Pancreas (tissue), 10 donors: ENCODE results near the gene NLRC3. TPM values are rescaled to one million over a fixed set of nuclear protein-coding genes. Genes with fewer than 3 reads are reported as not detected.

Experiments used
- ATAC-seq, 4 donors: fragments of 200-7000 bp; cut with Tn5 transposase; one replicate each; pipeline versions ENCODE4 v1.8.0 to v1.9.1; 2020; ENCODE audit warnings: mild to moderate bottlenecking in 4 of 4, moderate library complexity in 4 of 4
- DNase-seq, 6 donors: peaks; one replicate each; pipeline ENCODE4 v3.0.0-alpha.2; 2020
- FAIRE-seq: peaks from 2 replicates; lab custom pipeline; 2012; peaks lifted over from hg19 to GRCh38; lab: Jason Lieb, UNC
- H3K27ac ChIP-seq, 4 donors: fragments of 200-600 bp; sonication (generic); 1 replicate in 3 of 4; 2 replicates in 1 of 4; pipeline versions ENCODE4 v1.5.0 to v1.8.0; 2020
- H3K27me3 ChIP-seq, 4 donors: fragments of 200-600 bp; one replicate each; pipeline ENCODE4 v1.8.0; 2021
- H3K36me3 ChIP-seq, 3 donors: fragments of 200-600 bp; sonication (generic) in 1 of 3; one replicate each; pipeline versions ENCODE4 v1.5.0 to v1.8.0; 2020 to 2021
- H3K4me1 ChIP-seq, 3 donors: fragments of 200-600 bp; one replicate each; pipeline ENCODE4 v1.8.0; 2021
- H3K4me3 ChIP-seq, 4 donors: fragments of 200-600 bp; sonication (generic) in 2 of 4; one replicate each; pipeline versions ENCODE4 v1.5.0 to v1.8.0; 2020 to 2021
- H3K9me3 ChIP-seq, 4 donors: fragments of 200-600 bp; one replicate each; pipeline ENCODE4 v1.8.0; 2021
- WGBS, 2 donors: extraction: QIAGEN DNeasy Blood & Tissue Kit; methylation state at CpG; one replicate each; pipeline ENCODE4 v1.1.7; 2013; 5-methylcytosine and 5-hydroxymethylcytosine counted together
- intact Hi-C, 3 donors: fragments of 100-400 bp; cut with DNase I; formaldehyde crosslinking; loops; one replicate each; pipeline versions ENCODE4 v1.11.1 to v1.14.2; 2022
- polyA plus RNA-seq, 2 donors: library from polyadenylated mRNA; stranded (reverse); fragments of 200-250 nt; gene quantifications; one replicate each; pipeline ENCODE4 v1.2.3, GENCODE V29; 2013
- total RNA-seq, 6 donors: library from RNA; stranded (reverse); fragmentation: NEBNext Ultra II Directional in 4 of 6; extraction: Animal tissue kit (Norgen Biotek cat#: 25700) in 4 of 6; gene quantifications; one replicate each; pipeline versions ENCODE4 v1.2.1 to v1.2.4, GENCODE V29; 2021 to 2023
- TF ChIP-seq, protein P1 (sequence below), 4 donors: fragments of 200-600 bp; sonication (generic) in 3 of 4; IDR thresholded peaks; one replicate each; pipeline versions ENCODE4 v1.5.0 to v1.8.0; 2021; ENCODE audit warnings: antibody characterized with exemption in 4 of 4
- donor health status: healthy with polysubstance abuse.
- donor health status: DM: no; HTN: no; CAD: no; lungs with moderate emphysema.
- donor health status: DM: no; HTN: no; CAD: no.
- donor health status: control.
- donor health status: control.
- donor health status: Bipolar disorder and iron deficiency.
- donor health status: DM: yes; HTN: yes; CAD: no.
- donor health status: DM: no; HTN: no; CAD: no.
- donor health status: DM: no; HTN: no; CAD: no.
- donor health status: DM: yes; HTN: yes; CAD: no.

Gene NLRC3
- total and polyA plus RNA-seq, 8 donors, result 0.12 to 0.87 (median 0.44) TPM

DNA sequence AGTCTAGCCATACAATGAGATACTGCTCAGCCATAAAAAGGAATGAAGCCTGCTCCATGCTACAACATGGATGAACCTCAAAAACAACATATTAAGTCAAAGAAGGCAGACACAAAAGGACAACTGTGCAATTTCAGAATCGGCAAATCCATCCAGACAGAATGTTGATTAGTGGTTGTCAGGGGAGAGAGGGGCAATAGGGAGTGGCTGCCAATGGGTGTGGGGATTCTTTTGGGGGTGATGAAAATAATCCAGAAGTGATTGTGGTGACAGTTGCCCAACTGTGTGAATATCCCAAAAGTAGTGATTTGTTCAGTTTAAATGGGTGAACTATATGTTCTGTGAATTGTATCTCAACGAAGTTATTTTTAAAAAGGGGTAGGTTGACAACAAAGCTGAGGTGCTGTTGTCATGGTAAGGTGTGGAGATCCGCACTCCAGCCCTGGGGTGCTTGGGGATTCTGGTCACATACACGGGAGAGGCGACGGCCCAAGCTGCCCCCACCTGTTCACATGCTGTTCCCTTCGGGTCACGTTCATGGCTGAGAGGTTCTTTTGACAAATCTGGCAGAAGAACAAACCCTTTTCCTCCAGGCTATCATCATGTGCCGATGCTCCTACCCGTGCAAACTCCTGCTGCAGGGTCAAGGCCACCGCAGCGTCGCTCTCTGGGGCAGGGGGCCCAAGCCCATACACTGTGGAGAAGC, 24.6 kb upstream of the NLRC3 start:
- FAIRE-seq (no peak), DNase-seq (no peak), ATAC-seq (no peak)
- Histone ChIP-seq H3K36me3 (no peaks in the 10 kb centered on the region), H3K4me1 (no peaks in the 10 kb centered on the region), H3K9me3 (no peaks in the 10 kb centered on the region), H3K27me3 (no peaks in the 10 kb centered on the region), H3K27ac (no peak overlapping the region), H3K4me3 (no peak overlapping the region)
- TF ChIP-seq, protein P1, sequence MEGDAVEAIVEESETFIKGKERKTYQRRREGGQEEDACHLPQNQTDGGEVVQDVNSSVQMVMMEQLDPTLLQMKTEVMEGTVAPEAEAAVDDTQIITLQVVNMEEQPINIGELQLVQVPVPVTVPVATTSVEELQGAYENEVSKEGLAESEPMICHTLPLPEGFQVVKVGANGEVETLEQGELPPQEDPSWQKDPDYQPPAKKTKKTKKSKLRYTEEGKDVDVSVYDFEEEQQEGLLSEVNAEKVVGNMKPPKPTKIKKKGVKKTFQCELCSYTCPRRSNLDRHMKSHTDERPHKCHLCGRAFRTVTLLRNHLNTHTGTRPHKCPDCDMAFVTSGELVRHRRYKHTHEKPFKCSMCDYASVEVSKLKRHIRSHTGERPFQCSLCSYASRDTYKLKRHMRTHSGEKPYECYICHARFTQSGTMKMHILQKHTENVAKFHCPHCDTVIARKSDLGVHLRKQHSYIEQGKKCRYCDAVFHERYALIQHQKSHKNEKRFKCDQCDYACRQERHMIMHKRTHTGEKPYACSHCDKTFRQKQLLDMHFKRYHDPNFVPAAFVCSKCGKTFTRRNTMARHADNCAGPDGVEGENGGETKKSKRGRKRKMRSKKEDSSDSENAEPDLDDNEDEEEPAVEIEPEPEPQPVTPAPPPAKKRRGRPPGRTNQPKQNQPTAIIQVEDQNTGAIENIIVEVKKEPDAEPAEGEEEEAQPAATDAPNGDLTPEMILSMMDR (IDR thresholded peaks at IDR 0.05), result no peak
- 82 to 84% methylated on average over 13 of the region's 13 CpGs for WGBS, 2 donors
- intact Hi-C loops, result no loop called here

GRCh38 chr16:3599922-3600321, 22.7 kb upstream of the NLRC3 start:
- intact Hi-C loops, result no loop called here
- Histone ChIP-seq H3K4me1 (no peaks in the 10 kb centered on the region), H3K4me3 (no peak overlapping the region), H3K9me3 (no peaks in the 10 kb centered on the region), H3K36me3 (no peaks in the 10 kb centered on the region), H3K27me3 (no peaks in the 10 kb centered on the region), H3K27ac (no peak overlapping the region)
- no peak for ATAC-seq
- FAIRE-seq, result no peak
- TF ChIP-seq, protein P1 (IDR thresholded peaks at IDR 0.05), result no peak
- no peak for DNase-seq
- WGBS, 2 donors, result 96 to 99% methylated on average over 4 of the region's 4 CpGs

DNA sequence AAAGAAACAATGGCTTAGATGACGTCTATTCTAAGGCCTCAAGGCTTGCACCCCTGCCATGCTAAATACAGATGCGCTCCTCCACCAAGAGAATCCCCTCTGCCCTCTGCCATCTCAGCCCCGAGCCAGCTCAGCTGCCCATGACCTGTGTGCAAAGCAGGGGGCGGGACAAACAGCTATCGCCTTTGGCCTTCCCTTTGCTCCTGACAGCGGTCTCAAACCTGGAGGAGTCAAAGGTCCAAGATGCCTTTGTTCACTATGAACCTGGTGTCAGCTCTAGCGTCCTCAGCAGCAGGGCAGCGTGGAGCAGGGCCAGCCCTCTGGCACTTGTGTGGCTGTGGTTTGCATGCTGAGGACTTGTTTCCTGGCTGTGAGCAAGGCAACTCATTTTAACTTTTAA, 21.9 kb upstream of the NLRC3 start:
- TF ChIP-seq, protein P1 (IDR thresholded peaks at IDR 0.05), result no peak
- intact Hi-C loops, result no loop called here
- DNase-seq, result no peak
- WGBS, 2 donors, result 94 to 98% methylated on average over 8 of the region's 8 CpGs
- Histone ChIP-seq H3K27me3 (no peaks in the 10 kb centered on the region), H3K27ac (no peak overlapping the region), H3K9me3 (no peaks in the 10 kb centered on the region), H3K4me1 (no peaks in the 10 kb centered on the region), H3K4me3 (no peak overlapping the region), H3K36me3 (no peaks in the 10 kb centered on the region)
- no peak for FAIRE-seq
- ATAC-seq, result no peak

- TF ChIP-seq, protein P1 (IDR thresholded peaks at IDR 0.05), result no peak
- FAIRE-seq (no peak), ATAC-seq (no peak), DNase-seq (no peak)
- Histone ChIP-seq H3K27me3 (no peaks in the 10 kb centered on the region), H3K9me3 (no peaks in the 10 kb centered on the region), H3K4me3 (no peak overlapping the region), H3K4me1 (no peaks in the 10 kb centered on the region), H3K36me3 (no peaks in the 10 kb centered on the region), H3K27ac (no peak overlapping the region)
- intact Hi-C loops, result no loop called here
- 89 to 94% methylated on average over 12 of the region's 12 CpGs for WGBS, 2 donors
These were observed 21.0 kb upstream of the NLRC3 start for GRCh38 chr16:3598236-3598635.

DNA sequence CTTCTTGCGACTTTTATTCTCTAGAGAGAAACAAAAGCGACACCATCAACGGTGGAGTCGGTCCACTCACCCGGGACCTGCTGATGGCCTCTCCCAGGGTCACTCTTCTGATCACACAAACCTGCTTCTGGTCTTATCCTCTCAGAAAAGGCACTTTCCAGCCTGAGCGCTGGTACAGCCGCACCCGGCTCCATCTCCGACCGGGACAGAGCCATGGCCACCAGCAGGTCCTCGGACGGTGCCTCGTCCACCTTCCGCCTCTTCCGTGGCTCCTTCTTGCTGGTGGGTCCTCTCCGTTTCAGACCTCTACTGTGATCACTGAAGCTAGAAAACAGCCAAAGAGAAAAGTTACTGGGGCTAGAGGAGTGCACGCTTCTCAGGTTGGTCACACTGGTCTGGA, 20.5 kb upstream of the NLRC3 start:
- intact Hi-C loops, result no loop called here

More for the DNA sequence above, 20.5 kb upstream of the NLRC3 start:
- FAIRE-seq (no peak), DNase-seq (no peak), ATAC-seq (no peak)
- H3K4me1 ChIP-seq, result no peaks in the 10 kb centered on the region
- TF ChIP-seq, protein P1 (IDR thresholded peaks at IDR 0.05), result no peak
- H3K36me3 ChIP-seq, result no peaks in the 10 kb centered on the region
- H3K27me3 ChIP-seq, result no peaks in the 10 kb centered on the region
- no peak overlapping the region for H3K4me3 ChIP-seq
- no peaks in the 10 kb centered on the region for H3K9me3 ChIP-seq
- no peak overlapping the region for H3K27ac ChIP-seq
- 93 to 96% methylated on average over 17 of the region's 17 CpGs for whole genome bisulfite sequencing, 2 donors
